Neural crest cell (in vitro differentiated cells): ENCODE results near the gene BTG1. TPM values are rescaled to one million over a fixed set of nuclear protein-coding genes. Genes with fewer than 3 reads are reported as not detected.
"Not testable (repeated sequence)": the region's sequence is repeated elsewhere in the genome, so short reads cannot be mapped to it uniquely, and the experiment has no call there.

Source experiments
- DNase-seq: peaks from one replicate; pipeline ENCODE4 v3.0.0; 2021; ENCODE audit warnings: low read depth, mixed read lengths, low spot score
- H3K27ac Mint-ChIP-seq: one replicate; pipeline ENCODE4 v1.8.0; 2021; ENCODE audit warnings: mild to moderate bottlenecking, mixed read lengths; ENCODE audit not compliant: unreplicated experiment
- H3K27me3 Mint-ChIP-seq: 2 replicates; pipeline ENCODE4 v1.8.0; 2021; ENCODE audit warnings: low read depth, mild to moderate bottlenecking, mixed read lengths
- H3K36me3 Mint-ChIP-seq: 2 replicates; pipeline ENCODE4 v1.8.0; 2021; ENCODE audit warnings: low read depth, mild to moderate bottlenecking, mixed read lengths
- H3K4me1 Mint-ChIP-seq: 2 replicates; pipeline ENCODE4 v1.8.0; 2021; ENCODE audit warnings: mixed read lengths
- H3K4me3 Mint-ChIP-seq: one replicate; pipeline ENCODE4 v1.8.0; 2021; ENCODE audit warnings: mild to moderate bottlenecking, mixed read lengths
- H3K9me3 Mint-ChIP-seq: 2 replicates; pipeline ENCODE4 v1.8.0; 2021; ENCODE audit warnings: mixed read lengths
- total RNA-seq: library from RNA; stranded (reverse); gene quantifications from 2 replicates; pipeline ENCODE4 v1.2.1, GENCODE V29; 2021
- TF ChIP-seq, protein P1 (sequence below): fragments of 200-600 bp; sonication (generic); conservative IDR thresholded peaks from 2 replicates; pipeline ENCODE4 v1.5.0; 2021; ENCODE audit warnings: antibody characterized with exemption, mild to moderate bottlenecking

Gene BTG1
- total RNA-seq, 1 donor from 2014 or later = 95.1 TPM

DNA sequence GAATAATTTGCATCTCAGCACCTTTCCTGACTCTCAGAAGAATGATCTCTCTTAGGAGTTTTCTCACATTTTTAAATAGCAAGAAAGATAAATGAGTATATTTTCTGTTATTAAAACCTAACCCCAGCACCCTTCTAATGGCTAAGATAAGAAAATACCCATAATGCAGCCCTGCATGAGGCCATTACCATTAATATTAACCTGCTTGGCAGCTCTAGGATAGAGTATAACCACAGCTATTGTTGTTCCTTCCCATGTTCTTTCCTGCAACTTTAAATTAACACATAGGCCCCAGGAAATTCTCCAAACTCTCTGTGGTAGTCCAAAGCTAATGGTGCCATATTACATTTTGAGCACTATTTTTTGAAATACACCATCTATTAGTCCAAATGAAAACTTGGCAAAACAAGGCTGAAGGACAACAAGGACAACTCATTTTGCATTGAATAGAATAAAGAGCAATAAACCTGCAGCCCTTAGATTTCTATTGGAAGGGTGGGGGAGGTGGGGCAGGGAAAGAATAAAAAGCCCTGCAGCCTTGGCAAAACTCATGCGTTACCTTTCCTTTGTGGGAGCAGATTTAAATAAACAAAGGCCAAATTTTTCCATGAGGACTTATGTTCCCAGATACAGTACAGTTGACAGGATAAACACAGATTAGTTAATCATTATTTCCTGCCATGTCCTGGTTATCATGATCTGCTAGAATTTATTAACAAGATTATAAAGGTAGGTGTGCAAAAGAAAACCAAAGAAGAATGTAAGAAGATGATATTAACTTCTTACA, 46.9 kb downstream of the BTG1 start:
- H3K27ac Mint-ChIP-seq = no peak overlapping the region
- DNase-seq = no peak
- no peak overlapping the region for H3K4me3 Mint-ChIP-seq
- peaks cover 7% of the 10 kb centered on the region for H3K36me3 Mint-ChIP-seq
- peaks cover 2% of the 10 kb centered on the region for H3K9me3 Mint-ChIP-seq
- no peaks in the 10 kb centered on the region for H3K27me3 Mint-ChIP-seq
- TF ChIP-seq, protein P1, sequence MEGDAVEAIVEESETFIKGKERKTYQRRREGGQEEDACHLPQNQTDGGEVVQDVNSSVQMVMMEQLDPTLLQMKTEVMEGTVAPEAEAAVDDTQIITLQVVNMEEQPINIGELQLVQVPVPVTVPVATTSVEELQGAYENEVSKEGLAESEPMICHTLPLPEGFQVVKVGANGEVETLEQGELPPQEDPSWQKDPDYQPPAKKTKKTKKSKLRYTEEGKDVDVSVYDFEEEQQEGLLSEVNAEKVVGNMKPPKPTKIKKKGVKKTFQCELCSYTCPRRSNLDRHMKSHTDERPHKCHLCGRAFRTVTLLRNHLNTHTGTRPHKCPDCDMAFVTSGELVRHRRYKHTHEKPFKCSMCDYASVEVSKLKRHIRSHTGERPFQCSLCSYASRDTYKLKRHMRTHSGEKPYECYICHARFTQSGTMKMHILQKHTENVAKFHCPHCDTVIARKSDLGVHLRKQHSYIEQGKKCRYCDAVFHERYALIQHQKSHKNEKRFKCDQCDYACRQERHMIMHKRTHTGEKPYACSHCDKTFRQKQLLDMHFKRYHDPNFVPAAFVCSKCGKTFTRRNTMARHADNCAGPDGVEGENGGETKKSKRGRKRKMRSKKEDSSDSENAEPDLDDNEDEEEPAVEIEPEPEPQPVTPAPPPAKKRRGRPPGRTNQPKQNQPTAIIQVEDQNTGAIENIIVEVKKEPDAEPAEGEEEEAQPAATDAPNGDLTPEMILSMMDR = no peak
- H3K4me1 Mint-ChIP-seq = peaks cover 27% of the 10 kb centered on the region

- Mint-ChIP-seq H3K36me3 (peaks cover 7% of the 10 kb centered on the region), H3K27ac (no peak overlapping the region), H3K27me3 (no peaks in the 10 kb centered on the region), H3K4me1 (peaks cover 19% of the 10 kb centered on the region), H3K9me3 (peaks cover under 1% of the 10 kb centered on the region), H3K4me3 (no peak overlapping the region)
- DNase-seq = no peak
- TF ChIP-seq, protein P1 = no peak
Observed at GRCh38 chr12:92096346-92097136, 49.1 kb downstream of the BTG1 start.

- no peaks in the 10 kb centered on the region for H3K9me3 Mint-ChIP-seq
- DNase-seq = no peak
- H3K27me3 Mint-ChIP-seq = no peaks in the 10 kb centered on the region
- peaks cover 15% of the 10 kb centered on the region for H3K4me1 Mint-ChIP-seq
- H3K36me3 Mint-ChIP-seq = peaks cover 2% of the 10 kb centered on the region
- TF ChIP-seq, protein P1 = no peak
- no peak overlapping the region for H3K4me3 Mint-ChIP-seq
- no peak overlapping the region for H3K27ac Mint-ChIP-seq
Observed at GRCh38 chr12:92094751-92095161, 50.9 kb downstream of the BTG1 start.

- H3K27ac Mint-ChIP-seq, H3K36me3 Mint-ChIP-seq, H3K4me3 Mint-ChIP-seq, H3K27me3 Mint-ChIP-seq, H3K9me3 Mint-ChIP-seq, DNase-seq: not testable (repeated sequence)
- peaks cover 15% of the 10 kb centered on the region for H3K4me1 Mint-ChIP-seq
Observed at GRCh38 chr12:92094301-92094700, 51.3 kb downstream of the BTG1 start.
